GM18858 (cell line): ENCODE measurements around the gene DNER.
"Not testable (repeated sequence)": the region's sequence is repeated elsewhere in the genome, so short reads cannot be mapped to it uniquely, and the experiment has no call there.

Experiments used
- ATAC-seq: cut with Tn5 transposase; IDR thresholded peaks from one replicate; pipeline ENCODE4 v1.9.1; 2021; ENCODE audit not compliant: unreplicated experiment

Gene DNER

DNA sequence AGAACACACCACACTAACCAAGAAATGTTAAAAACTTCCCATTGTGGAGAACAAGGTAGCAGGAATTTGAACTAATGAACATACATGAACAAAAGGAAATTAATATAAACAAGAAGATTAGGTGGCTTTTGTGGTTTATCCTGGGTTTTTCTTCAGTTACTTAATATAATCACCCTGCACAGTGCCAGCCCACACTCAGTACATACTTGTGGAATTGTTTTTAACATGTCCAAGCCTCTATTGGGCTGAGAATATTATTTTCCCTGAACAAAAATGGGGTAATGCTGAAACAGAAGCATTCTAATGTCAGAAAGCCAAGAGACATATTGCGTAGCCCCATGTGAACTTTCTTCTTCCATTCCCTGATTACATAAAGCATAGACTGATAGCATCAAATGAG lies 202.8 kb downstream of the DNER start:
- no peak for ATAC-seq

- not testable (repeated sequence) for ATAC-seq
Observed at GRCh38 chr2:229506699-229507098, 207.7 kb downstream of the DNER start.

DNA sequence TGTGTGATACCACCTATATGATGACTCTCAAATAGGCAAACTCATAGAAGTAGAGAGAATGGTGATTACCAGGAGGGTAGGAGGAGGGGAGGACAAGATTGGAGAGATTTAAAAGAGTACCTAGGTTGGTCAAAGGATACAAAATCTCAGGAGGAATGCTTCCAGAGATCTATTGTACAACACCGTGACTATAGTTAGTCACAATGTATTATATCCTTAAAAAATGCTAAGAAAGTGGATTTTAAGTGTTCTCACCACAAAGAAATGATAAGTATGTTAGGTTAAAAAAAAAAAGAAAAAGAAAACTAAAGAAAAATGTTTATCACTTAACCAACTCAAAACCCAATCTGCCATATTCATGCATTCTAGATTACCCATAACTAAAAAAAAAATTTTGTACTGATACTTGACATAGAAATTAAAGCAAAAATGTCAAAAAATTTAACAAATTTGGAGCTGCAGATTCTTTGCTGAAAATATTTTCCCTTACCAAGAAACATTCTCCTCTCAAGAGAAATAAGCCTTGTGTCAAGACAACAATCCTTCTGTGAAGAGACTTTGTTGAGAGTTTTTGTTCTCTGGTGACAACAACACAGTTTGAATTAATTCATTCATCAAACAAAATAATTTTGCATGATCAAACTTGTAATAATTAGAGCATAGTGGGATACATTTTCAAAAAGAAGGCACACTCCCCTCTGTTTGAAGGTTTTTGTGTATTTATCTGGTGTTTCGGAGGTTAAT lies 213.1 kb downstream of the DNER start:
- ATAC-seq = no peak

DNA sequence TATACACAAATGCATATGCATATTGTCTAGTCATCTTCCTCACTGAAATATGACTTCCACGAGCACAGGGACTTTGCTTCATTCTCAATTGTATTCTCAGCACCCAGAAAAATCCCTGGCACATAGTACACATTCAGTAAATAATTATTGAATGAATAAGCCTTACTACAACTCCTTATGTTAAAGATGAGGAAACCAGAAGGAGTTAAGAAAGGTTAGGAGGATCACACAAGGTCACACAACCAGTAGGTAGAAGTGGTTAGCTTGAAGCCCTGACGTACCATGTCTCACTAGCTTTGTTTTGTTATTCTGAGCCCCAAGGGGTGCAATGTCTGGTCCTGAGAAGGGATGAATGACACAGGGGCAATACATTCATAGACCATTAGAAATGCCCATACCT lies 222.3 kb downstream of the DNER start:
- ATAC-seq = no peak

DNA sequence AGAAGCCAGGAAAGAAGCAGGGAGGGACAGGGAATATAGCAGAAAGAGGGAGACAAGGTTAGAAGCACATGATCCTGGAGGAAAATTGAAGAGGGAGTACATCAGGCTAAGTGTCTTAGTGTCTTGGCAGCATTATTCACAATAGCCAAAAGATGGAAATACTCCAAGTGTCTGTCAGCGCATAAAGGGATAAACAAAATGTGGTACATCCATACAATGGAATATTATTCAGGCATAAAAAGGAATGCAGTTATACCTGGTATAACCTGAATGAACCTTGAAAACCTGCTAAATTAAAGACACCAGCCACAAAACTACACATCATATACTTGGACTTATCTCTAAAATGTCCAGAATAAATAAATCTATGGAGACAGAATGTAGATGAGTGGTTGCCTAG lies 224.2 kb downstream of the DNER start:
- no peak for ATAC-seq

- no peak for ATAC-seq
Observed at GRCh38 chr2:229489016-229489415, 225.3 kb downstream of the DNER start.

GRCh38 chr2:229488232-229488631 lies 226.1 kb downstream of the DNER start:
- ATAC-seq = no peak

GRCh38 chr2:229486673-229487072 lies 227.7 kb downstream of the DNER start:
- no peak for ATAC-seq

DNA sequence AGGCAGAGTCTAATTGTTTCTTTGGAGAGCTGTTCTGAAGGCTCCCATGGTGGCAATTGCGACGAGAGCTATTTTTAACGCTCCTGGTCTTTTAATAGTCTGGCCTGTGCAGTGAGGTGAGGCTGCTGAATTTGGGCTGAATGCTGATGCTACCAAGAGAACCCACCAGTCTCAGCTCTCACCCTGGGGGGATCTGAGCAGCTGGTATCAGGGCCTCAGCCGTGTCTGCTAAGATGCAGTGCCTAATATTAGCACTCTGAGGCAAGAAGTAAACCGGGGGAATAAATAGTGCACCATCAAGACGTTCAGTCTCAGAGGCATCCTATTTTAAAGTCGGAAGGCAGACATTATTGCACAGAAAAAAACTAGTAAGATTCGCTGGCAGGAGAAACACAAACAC lies 228.5 kb downstream of the DNER start:
- no peak for ATAC-seq

DNA sequence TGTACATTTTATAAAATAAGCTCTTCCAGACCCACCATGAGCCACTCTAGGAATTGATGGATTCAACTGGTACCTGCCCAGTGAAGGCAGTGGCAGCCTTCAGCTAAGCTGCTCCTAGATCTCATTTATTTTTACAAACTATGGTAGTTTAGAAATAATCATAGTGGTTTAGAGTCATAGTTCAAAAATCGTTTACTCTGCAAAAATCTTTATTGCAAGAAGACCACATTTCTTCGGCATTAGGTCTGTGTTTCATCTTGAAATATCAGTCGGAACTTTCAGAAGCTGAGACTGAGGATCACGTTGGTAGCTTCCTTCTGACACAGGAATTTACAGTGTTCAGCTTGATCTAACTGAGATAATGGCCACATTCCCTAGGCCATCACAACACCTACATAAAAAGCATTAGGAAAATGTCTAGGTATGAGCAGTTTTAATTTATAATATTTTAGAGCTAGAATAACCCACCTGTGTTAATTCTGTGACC lies 237.0 kb downstream of the DNER start:
- ATAC-seq = no peak

- no peak for ATAC-seq
Observed at GRCh38 chr2:229475778-229476177, 238.6 kb downstream of the DNER start.

DNA sequence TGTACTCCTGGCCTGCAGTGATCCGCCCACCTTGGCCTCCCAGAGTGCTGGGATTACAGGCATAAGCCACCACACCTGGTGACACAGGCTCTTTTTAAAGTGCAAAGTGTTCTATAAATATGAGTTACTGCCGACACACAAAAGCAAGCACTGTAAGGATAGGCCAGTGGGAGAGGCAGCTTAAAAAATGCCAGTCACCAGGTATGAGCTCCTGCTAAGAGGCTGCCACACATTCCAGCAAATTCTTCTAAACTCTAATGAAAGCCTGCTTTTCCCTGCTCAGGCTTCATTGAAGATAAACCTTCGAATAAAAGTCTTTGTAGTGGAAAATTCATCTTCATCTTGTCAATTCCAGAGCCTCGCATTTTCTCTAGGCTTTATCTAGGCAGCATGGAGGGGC lies 240.2 kb downstream of the DNER start:
- ATAC-seq = no peak

GRCh38 chr2:229470781-229471180 lies 243.6 kb downstream of the DNER start:
- no peak for ATAC-seq

GRCh38 chr2:229467783-229468182 lies 246.6 kb downstream of the DNER start:
- ATAC-seq = no peak

- ATAC-seq = no peak
Observed at GRCh38 chr2:229463841-229464346, 250.5 kb downstream of the DNER start.

GRCh38 chr2:229462112-229462511 lies 252.2 kb downstream of the DNER start:
- ATAC-seq = no peak

- ATAC-seq = no peak
Observed at GRCh38 chr2:229456091-229456490, 258.3 kb downstream of the DNER start.

DNA sequence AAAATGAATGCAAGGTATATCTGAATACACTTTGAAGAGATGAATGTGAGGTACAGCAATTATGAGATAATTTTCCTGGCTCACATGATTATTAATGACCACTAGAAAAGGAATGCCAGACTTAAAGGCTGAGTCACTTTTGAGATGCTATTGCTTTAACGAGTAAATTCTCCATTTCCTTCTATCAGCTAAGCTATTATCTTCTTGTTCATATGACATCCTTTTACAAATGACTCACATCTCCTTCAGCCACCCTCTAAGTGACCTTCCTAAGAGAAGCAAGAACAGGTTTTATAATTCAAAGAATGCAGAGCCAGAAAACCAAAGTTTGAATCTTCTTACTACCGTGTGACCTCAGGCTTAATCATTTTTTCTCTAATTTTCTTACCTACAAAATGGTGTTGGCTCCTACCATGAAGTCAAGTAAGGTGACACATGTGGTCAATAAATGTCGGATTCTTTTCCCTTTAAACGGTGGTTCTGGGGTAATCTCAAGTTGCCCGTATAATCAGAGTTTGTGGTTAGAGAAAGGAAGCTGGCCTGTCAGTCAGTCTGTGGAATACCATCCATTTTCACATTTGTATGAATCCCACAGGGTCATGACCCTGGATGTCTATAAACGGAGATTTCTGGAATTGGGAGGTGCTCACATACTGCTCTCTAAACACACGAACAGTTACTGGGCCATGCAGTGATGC lies 259.3 kb downstream of the DNER start:
- ATAC-seq = no peak

- ATAC-seq = no peak
Observed at GRCh38 chr2:229453230-229453629, 261.1 kb downstream of the DNER start.

DNA sequence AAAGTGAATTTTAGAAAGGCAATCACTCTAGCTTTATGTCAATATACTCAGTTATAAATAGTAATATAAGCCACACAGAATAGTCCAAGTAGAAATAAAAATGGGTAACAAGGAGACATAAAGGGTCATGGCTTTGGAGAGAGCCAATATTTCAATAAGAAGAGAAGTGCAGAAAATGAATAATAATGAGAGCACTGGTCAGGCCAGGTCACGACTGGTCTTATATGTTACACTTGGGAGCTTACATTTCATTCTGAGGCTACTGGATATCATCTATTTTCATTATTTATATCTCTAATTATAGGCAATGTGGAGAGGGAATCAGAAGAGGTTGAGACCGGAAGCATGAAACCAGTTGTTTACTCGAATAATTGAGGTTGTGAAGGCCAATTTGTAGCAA lies 262.5 kb downstream of the DNER start:
- no peak for ATAC-seq

GRCh38 chr2:229447227-229447626 lies 267.1 kb downstream of the DNER start:
- ATAC-seq = no peak

GRCh38 chr2:229446350-229446749 lies 268.0 kb downstream of the DNER start:
- ATAC-seq = no peak
